ENCODE data around the gene PURB.
"Not testable (repeated sequence)": the region's sequence is repeated elsewhere in the genome, so short reads cannot be mapped to it uniquely, and the experiment has no call there.

The PURB gene

DNA sequence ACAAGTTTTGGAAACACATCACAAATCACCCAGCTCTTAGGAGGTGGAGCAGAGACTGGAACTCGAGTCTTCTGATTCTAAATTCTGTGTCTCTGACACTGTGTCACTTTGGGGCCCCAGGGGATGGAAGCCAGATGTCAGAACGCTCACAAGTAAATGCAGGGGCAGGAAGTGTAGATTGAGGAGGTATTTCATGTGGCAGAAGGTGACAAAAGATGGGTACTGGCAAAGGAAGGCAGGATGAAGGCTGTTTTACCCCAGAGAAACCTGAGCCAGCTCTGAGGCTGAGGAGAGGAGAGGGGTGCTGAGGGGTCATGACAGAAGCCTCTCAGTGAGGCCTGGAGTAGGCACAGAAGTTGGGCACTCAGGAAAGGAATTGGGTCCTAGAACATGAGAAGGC is 6.0 kb upstream of the PURB start:
- FAIRE-seq, result no peak

- FAIRE-seq, result no peak
These were observed 3.9 kb upstream of the PURB start for GRCh38 chr7:44889086-44889781.

- FAIRE-seq, result no peak
These were observed 2.0 kb upstream of the PURB start for GRCh38 chr7:44887293-44887692.

DNA sequence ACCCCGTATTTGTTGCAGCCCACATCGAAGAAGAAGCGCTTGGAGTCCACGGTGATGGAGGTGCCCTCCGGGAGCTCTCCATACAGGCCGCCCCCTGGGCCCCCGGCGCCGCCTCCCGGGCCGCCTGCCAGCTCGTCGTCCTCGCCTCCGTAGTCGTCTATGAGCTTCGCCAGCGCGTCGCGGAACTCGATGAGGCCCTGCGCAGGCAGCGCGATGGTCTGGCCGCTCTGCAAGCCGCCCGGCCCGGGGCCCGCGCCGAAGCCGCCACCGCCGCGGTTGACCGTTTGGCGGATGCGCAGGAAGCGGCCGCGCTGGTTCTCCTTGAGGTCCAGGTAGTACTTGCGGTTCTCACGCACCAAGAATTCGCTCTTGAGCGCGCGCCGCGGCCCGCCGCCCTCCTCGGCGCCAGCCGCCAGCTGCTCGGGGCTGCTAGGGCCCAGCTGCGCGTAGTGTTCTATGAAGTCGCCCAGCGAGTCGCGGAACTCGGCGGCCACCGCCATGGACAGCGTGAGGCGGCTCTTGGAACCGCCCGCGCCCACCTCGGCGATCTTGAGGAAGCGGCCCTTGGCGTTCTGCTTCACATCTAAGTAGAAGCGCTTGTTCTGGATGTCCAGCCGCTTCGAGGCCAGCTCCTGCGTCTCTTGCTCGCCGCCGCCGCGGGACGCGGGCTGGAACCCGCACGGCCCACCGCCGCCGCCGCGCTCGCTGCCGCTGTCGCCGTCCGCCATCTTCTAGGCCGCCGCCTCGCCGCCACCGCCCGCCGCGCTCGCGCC is 523 bp downstream of the PURB start:
- FAIRE-seq, result no peak

DNA sequence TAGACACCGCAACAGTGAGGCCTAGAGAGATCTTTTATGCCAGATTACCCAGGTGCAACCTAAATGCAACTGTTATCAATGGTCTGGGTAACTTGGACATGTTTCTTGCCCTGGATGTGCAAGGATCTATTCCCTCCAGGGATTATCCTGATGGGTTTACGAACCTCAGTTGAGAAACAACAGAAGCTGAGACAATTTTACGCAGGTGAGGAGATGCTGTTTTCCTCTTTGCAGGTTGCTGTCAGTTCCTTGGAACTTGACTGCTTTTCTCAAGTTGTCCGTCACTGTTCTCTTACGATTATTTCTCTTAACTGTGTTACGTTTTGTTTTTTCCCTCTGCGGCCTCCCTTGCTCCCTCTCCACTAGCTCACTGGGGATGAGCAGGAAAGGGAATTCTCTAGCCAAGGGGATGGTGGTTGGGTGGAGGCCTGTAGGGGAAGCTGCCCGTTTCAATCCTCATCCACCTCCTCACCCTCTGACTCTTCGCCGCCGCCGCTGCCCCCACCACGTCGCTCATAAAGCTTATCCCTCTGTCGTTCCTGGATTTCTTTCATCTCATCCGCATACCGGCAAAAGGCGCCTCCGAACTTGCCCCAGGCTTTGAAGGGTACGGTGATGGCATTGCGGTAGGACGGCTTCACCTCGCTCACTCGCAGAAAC is 1.2 kb downstream of the PURB start:
- FAIRE-seq, result no peak

DNA sequence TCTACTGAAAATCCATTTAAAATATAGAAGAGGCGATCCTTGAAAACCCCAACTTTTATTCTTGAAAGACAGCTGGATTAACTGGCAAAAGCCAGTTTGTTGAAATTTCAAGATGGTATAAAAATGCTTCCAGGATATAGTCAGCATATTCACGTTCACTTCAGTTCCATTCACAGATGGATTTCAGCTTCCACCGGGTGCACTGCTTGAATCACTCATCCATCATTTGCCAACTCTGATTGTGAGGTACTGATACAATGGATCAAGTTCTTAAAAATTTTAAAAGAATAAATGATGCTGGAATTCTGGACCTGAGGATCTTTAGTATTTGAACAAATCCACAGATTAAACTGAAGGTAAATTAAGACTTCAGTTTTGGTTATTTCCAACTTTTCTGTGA is 2.4 kb downstream of the PURB start:
- no peak for FAIRE-seq

- no peak for FAIRE-seq
These were observed 3.7 kb downstream of the PURB start for GRCh38 chr7:44881610-44882009.

DNA sequence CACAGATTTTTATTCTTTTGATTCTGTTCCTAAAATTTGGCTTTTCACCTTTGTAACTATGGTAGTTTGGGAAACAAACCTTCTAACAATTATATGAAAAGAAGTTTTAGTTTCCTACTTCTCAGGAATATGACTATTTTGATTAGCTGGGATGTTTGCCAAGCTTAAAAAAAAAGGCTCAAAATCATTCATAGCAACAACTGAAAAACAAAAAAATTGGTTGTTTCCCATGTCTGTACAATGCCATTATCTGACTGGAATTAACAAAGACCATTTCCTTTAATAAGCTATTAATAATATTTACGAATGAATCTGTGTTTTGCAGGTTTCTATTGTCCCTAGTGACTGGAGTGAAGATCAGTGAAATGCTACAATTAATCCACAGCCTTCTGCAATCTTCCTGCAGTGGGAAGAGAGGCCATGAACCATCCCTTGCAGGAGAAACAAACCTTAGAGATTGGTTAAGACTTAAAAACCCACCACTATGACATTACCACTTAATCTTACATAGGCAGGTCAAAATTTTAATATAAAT is 4.2 kb downstream of the PURB start:
- no peak for FAIRE-seq

DNA sequence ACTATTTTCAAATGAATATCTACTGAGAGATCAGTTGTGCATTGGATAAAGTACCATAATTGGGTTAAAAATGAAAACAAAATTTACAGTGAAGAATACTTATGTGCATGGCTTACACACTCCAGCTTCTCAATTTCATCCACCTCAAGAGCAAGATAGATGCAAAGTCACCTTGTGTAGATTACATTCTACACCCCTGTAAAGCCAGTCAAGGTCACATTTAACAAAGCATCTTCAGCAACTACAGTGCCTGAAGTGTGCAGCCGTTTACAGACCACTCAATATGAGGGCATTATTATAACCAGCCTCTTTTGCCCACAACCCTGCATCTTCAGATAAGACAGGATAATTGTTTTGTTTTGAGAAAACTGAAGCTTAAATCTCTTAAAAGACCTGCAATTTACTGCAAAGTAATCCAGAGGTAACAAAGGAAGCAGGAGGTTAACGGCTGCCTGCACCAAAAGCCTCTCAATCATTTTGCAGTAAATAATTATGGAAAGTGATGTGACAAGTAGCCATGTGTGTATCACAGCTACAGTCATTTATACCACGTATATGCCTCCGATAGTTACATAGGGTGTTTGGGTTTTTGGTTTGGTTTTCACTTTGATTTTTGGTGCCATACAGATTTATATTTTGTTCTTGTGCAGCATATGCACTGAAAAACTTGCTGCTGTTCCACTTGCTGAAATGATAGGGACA is 4.9 kb downstream of the PURB start:
- no peak for FAIRE-seq

GRCh38 chr7:44876393-44876792 is 8.9 kb downstream of the PURB start:
- FAIRE-seq, result no peak

DNA sequence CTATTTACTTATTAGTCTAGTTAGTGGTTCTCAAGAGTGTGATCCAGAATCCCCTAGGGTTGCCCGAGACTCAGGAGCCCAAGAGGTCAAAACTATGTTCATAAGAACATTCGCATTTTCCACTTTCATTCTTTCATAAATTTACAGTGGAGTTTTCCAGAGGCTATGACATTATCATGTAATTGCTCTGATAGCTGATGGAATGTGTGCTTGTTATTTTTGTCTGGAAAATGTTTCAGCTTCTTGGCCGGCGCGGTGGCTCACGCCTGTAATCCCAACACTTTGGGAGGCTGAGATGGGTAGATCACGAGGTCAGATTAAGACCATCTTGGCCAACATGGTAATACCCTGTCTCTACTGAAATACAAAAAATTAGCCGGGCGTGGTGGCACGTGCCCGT is 10.1 kb downstream of the PURB start:
- FAIRE-seq, result no peak

- FAIRE-seq, result no peak
These were observed 12.5 kb downstream of the PURB start for GRCh38 chr7:44872787-44873186.

DNA sequence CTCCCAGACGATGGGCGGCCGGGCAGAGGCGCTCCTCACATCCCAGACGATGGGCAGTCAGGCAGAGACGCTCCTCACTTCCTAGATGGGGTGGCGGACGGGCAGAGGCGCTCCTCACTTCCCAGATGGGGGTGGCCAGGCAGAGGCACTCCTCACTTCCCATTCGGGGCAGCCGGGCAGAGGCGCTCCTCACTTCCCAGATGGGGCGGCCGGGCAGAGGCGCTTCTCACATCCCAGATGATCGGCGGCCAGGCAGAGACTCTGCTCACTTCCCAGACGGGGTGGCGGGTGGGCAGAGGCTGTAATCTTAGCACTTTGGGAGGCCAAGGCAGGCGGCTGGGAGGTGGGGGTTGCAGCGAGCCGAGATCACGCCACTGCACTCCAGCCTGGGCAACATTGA is 13.4 kb downstream of the PURB start:
- not testable (repeated sequence) for FAIRE-seq

- FAIRE-seq, result not testable (repeated sequence)
These were observed 14.6 kb downstream of the PURB start for GRCh38 chr7:44870780-44871179.

DNA sequence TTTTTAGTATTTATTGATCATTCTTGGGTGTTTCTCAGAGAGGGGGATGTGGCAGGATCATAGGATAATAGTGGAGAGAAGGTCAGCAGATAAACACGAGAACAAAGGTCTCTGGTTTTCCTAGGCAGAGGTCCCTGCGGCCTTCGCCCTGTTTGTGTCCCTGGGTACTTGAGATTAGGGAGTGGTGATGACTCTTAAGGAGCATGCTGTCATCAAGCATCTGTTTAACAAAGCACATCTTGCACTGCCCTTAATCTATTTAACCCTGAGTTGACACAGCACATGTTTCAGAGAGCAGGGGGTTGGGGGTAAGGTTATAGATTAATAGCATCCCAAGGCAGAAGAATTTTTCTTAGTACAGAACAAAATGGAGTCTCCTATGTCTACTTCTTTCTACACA is 15.0 kb downstream of the PURB start:
- not testable (repeated sequence) for FAIRE-seq

DNA sequence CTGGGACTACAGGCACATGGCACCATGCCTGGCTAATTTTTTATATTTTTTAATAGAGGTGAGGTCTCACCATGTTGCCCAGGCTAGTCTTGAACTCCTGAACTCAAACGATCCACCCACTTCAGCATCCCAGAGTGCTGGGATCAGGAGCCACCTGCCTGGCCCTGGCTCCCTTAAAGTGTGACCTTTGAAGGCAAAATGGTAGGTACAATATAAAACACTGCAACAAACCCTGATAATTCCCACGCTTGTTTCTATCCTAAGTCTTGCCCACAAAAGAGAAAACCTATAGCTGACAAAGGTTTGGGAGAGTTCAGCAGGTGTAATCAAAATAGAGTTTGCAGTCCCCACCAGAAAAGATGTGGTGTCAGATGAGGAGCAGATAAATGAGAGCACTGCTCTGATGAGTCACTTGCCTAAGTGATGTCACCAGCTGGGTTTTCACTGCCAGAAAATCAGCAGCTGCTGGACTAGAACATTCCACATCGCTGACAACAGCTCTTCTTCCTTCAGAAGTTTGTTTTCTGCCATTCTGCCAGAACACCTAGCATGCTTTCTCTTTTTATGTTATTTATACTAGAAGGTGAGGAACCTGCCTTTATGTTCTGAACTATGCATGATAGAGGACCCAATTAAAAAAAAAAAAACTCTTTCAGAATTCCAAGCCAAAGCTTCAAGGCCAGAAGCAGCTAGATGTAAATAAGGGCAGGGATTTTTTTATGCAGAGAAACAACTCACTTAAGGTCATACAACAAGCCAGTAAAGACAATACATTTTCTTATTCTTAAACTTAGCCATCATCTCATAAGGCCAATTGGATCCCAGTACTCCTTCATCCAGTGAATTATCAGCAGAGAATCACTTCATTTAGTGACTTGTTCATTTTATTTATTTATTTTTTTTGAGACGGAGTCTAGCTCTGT is 18.0 kb downstream of the PURB start:
- no peak for FAIRE-seq

DNA sequence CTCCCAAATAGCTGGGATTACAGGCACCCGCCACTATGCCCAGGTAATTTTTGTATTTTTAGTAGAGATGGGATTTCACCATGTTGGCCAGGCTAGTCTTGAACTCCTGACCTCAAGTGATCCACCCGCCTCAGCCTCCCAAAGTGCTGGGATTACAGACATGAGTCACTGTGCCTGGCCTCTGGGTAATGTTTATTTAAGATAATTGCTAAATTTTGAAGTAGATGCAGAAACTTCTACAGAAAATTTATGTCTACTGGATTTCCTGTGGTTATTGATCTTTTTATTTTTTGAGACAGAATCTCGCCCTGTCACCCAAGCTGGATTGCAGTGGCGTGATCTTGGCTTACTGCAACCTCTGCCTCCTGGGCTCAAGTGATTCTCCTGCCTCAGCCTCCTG is 23.4 kb downstream of the PURB start:
- FAIRE-seq, result not testable (repeated sequence)

- no peak for FAIRE-seq
These were observed 27.2 kb downstream of the PURB start for GRCh38 chr7:44858161-44858560.

DNA sequence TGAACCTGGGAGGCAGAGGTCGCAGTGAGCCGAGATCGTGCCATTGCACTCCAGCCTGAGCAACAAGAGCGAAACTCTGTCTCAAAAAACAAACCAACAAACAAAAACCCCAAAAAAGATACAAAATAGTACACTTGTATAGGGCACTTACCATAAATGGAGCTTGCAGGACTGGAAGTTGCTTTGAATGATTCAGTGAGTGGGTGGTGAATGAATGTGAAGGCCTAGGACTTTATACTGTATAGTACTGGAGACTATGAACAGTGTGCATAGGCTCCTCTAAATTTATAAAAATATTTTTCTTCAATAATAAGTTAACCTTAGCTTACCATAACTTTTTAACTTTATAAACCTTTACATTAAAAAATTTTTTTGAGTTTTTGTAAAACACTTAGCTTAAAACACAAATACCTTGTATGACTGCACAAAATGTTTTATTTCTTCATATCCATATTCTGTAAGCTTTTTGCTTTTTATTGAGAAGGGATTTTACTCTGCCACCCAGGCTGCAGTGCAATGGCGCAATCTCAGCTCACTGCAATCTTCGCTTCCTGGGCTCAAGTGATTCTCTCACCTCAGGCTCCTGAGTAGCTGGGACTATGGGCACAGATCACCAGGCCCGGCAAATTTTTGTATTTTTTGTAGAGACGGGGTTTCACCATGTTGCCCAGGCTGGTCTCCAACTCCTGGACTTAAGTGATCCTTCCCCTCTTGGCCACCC is 30.5 kb downstream of the PURB start:
- FAIRE-seq, result no peak

- no peak for FAIRE-seq
These were observed 31.9 kb downstream of the PURB start for GRCh38 chr7:44853391-44853790.

GRCh38 chr7:44852590-44852989 is 32.7 kb downstream of the PURB start:
- no peak for FAIRE-seq

Data from endometrium (tissue), 2 donors.